Activated CD4-positive, alpha-beta T cell treated with anti-CD3 and anti-CD28 coated beads, Interleukin-2, amount 50 U/mL, for 24 hours (primary cell): ENCODE measurements around the gene CARMIL1.

ENCODE experiments used
- DNase-seq, 2 donors: peaks; one replicate each; pipeline ENCODE4 v3.0.0-alpha.2; 2020; ENCODE audit warnings: low read depth in 1 of 2, low spot score in 1 of 2

The CARMIL1 gene

GRCh38 chr6:25465941-25466340 is 186.8 kb downstream of the CARMIL1 start:
- DNase-seq: no peak

- DNase-seq: no peak
Measured at GRCh38 chr6:25468881-25469280, 189.7 kb downstream of the CARMIL1 start.

- no peak for DNase-seq
Measured at GRCh38 chr6:25469797-25470388, 190.7 kb downstream of the CARMIL1 start.

GRCh38 chr6:25472306-25472705 is 193.1 kb downstream of the CARMIL1 start:
- DNase-seq: no peak

- no peak for DNase-seq
Measured at GRCh38 chr6:25472906-25473305, 193.7 kb downstream of the CARMIL1 start.

GRCh38 chr6:25473447-25473846 is 194.3 kb downstream of the CARMIL1 start:
- no peak for DNase-seq

GRCh38 chr6:25476126-25476525 is 197.0 kb downstream of the CARMIL1 start:
- DNase-seq: no peak

- peak in 1 of 2 donors; percentile 3 for DNase-seq
Measured at GRCh38 chr6:25477006-25477590, 197.9 kb downstream of the CARMIL1 start.

GRCh38 chr6:25478973-25479372 is 199.8 kb downstream of the CARMIL1 start:
- DNase-seq: no peak

- DNase-seq: no peak
Measured at GRCh38 chr6:25481267-25481666, 202.1 kb downstream of the CARMIL1 start.

- no peak for DNase-seq
Measured at GRCh38 chr6:25482996-25483395, 203.8 kb downstream of the CARMIL1 start.

- no peak for DNase-seq
Measured at GRCh38 chr6:25483943-25484342, 204.8 kb downstream of the CARMIL1 start.

- no peak for DNase-seq
Measured at GRCh38 chr6:25484900-25485299, 205.7 kb downstream of the CARMIL1 start.

GRCh38 chr6:25485821-25486534 is 206.8 kb downstream of the CARMIL1 start:
- no peak for DNase-seq

- DNase-seq: no peak
Measured at GRCh38 chr6:25486550-25486949, 207.4 kb downstream of the CARMIL1 start.

GRCh38 chr6:25487012-25487411 is 207.8 kb downstream of the CARMIL1 start:
- no peak for DNase-seq

GRCh38 chr6:25488156-25488555 is 209.0 kb downstream of the CARMIL1 start:
- no peak for DNase-seq

- no peak for DNase-seq
Measured at GRCh38 chr6:25489399-25489798, 210.2 kb downstream of the CARMIL1 start.

- peak; percentile 21 to 65 for DNase-seq
Measured at GRCh38 chr6:25490018-25490801, 211.0 kb downstream of the CARMIL1 start.

GRCh38 chr6:25492951-25493350 is 213.8 kb downstream of the CARMIL1 start:
- DNase-seq: no peak

GRCh38 chr6:25494469-25494868 is 215.3 kb downstream of the CARMIL1 start:
- no peak for DNase-seq
